HG03457 (cell line): ENCODE results near the gene CNTN5.
"Not testable (repeated sequence)": the region's sequence is repeated elsewhere in the genome, so short reads cannot be mapped to it uniquely, and the experiment has no call there.

Experiments
- ATAC-seq: cut with Tn5 transposase; IDR thresholded peaks from one replicate; pipeline ENCODE4 v1.9.1; 2021; ENCODE audit warnings: moderate number of reproducible peaks; ENCODE audit not compliant: unreplicated experiment

Gene CNTN5

GRCh38 chr11:99708928-99709672 lies 688.4 kb downstream of the CNTN5 start:
- ATAC-seq = no peak

DNA sequence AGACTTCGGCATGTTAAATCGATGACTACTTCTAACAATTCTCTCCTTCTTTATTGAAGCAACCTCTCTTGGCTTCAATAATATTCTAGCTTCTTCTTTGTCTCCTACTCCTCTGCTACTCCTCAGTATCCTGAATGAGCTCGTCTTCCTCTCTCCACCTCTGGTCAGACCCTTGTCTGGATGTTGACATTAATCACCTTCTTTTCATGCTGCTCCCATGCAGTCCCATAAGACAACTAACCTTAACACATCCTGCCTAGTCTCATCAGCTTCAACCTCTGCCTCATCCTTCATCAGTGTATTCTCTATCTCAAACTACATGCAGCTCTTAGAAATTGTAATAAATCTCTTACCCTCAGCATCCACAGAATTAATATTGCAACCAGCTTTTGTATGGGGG lies 695.6 kb downstream of the CNTN5 start:
- ATAC-seq = no peak

- ATAC-seq = no peak
Observed at GRCh38 chr11:99718291-99718690, 697.5 kb downstream of the CNTN5 start.

- ATAC-seq = no peak
Observed at GRCh38 chr11:99739464-99740089, 718.8 kb downstream of the CNTN5 start.

DNA sequence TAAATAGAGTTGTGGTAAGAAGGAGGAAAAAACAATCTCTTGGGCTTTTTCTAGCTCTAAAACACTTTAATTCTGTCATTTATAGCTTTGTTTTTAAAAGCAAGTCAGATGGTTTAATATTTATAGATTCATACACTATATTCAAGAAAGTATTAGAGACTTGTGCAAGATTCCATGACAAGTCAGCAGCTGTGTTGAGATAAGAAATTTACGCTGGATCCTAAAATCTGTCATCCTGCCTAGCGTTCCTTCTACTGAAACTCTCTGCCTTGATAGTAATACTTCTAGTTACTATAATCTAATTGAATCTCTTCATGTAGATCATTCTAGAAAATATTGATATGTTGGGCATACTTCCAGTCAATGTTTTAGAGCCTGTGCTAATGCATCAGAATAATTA lies 721.8 kb downstream of the CNTN5 start:
- ATAC-seq = no peak

DNA sequence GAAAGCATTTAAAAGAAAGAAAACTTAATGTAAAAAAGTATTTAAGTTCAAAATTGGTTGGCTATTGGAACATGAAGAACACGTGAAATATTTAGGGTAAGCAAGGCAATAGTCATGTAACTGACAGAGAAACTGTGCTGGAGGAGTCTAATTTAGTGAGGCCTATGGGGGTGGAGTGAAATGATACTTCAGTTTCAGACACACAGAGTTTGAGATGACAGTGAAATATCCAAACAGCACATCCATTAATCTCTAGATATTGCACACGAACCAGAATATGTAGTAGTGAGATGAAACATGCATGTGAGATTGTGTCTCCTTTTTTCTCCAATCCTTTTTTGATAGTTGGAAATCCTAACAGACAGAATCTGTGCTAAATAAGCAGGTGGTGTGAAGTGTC lies 739.0 kb downstream of the CNTN5 start:
- ATAC-seq = no peak

GRCh38 chr11:99766811-99767210 lies 746.1 kb downstream of the CNTN5 start:
- ATAC-seq = no peak

GRCh38 chr11:99773646-99774045 lies 752.9 kb downstream of the CNTN5 start:
- no peak for ATAC-seq

- no peak for ATAC-seq
Observed at GRCh38 chr11:99781074-99781473, 760.3 kb downstream of the CNTN5 start.

DNA sequence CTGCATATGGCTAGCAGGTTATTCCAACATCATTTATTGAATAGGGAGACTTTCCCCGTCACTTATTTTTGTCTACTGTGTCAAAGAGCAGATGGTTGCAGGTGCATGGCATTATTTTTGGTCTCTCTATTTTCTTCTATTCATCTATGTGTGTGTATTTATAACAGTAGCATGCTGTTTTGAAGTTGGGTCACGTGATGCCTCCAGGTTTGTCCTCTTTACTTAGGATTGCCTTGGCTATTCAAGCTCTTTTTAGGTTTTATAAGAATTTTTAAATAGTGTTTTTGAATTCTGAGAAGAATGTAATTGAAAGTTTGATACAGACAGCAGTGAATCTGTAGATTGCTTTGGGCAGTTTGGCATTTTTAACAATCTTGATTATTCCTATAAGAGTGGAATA lies 770.6 kb downstream of the CNTN5 start:
- no peak for ATAC-seq

DNA sequence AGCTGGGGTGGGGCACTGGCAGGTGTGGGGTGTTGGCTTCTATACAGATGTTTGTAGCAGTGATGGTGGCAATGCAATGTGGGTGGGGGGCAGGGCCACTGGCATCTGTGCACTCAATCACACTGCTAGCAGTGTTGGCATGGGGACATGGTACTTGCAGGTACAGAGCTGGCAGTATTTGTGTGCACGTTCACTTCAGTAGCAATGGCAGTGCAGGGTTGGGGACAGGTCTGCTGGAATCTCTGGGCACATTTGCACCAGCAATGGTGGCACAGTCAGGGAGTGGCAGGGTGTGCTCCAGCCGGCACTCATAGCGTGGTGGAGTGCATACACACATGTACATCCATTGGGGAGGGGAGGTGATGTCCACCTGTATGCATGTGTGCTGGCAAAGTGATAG lies 775.2 kb downstream of the CNTN5 start:
- no peak for ATAC-seq

- ATAC-seq = no peak
Observed at GRCh38 chr11:99803501-99803900, 782.8 kb downstream of the CNTN5 start.

GRCh38 chr11:99812516-99812915 lies 791.8 kb downstream of the CNTN5 start:
- ATAC-seq = no peak

GRCh38 chr11:99814021-99814420 lies 793.3 kb downstream of the CNTN5 start:
- no peak for ATAC-seq

- ATAC-seq = no peak
Observed at GRCh38 chr11:99814738-99815137, 794.0 kb downstream of the CNTN5 start.

- ATAC-seq = no peak
Observed at GRCh38 chr11:99818991-99819390, 798.2 kb downstream of the CNTN5 start.

DNA sequence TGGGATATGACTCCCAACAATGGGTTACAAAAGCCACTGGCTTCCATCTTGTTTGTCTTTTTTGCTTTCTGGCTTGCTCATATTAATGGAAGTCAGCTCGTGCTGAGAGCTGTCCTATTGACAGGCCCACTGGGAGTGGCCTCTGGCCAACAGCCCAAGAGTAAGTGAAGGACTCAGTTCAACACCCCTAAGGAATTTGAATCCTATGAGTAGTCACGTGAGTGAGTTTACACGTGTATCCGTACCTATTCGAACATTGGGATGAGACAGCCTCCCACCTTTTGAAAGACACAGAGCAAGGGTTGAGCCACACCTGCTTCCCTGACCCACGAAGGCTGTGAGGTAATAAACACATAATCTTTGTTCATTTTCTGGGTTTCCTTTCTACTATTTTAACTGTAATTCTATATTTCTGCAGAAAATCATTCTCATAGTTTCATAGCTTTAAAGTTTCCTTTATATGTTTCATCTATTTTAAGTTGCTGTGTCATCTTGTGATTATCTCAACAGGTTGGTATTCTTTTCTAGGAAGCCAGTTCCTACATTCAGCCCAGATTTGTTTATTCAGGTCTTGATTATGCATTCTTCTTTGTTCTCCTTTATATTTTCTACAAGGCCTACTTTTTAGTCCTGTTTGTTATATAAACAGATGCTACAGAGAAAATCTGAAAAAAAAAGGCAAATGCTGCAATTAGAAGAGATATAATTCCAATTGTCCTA lies 802.3 kb downstream of the CNTN5 start:
- ATAC-seq = no peak

DNA sequence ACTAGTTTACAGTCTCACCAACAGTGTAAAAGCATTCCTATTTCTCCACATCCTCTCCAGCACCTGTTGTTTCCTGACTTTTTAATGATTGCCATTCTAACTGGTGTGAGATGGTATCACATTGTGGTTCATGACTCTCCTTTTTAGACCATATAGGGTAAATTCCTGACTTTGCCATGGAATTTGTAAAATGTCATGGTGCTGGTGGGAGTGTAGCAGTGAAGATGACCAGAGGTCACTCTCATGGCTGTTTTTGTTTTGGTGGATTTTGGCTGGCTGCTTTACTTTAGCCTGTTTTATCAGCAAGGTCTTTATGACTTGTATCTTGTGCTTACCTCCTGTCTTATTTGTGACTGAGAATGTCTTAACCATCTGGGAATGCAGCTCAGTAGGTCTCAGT lies 816.0 kb downstream of the CNTN5 start:
- ATAC-seq = not testable (repeated sequence)

- ATAC-seq = no peak
Observed at GRCh38 chr11:99841885-99842284, 821.1 kb downstream of the CNTN5 start.

GRCh38 chr11:99865951-99866350 lies 845.2 kb downstream of the CNTN5 start:
- ATAC-seq = no peak

DNA sequence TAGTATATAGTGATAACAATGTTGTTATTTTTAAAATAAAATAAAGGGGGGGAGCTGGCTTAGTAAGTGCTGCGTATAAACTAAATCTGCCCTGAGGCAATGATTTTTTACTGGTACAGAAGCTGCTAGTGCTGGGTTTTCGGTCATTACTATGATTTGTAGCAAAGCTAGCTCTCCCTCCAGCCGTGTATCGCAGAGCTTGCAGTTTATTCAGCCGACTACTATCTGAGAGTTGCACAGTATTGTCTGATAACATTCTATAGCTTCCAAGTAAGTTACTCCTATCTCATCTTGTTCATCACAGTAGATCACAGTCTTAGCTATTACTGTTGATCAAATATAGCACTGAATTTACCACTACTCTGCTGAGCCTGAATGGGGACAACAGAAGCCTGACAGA lies 860.9 kb downstream of the CNTN5 start:
- no peak for ATAC-seq

DNA sequence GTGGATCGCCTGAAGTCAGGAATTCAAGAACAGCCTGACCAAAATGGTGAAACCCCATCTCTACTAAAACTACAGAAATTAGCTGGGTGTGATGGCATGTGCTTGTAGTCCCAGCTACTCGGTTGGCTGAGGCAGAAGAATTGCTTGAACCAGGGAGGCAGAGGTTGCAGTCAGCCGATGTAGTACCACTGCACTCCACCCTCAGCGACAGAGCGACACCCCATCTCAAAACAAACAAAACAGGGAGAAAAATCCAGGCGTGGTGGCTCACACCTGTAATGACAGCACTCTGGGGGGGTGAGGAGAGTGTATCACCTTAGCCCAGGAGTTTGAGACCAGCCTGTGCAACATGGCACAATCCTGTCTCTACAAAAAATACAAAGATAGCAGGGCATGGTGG lies 864.0 kb downstream of the CNTN5 start:
- no peak for ATAC-seq
